Neuronal stem cell (in vitro differentiated cells): ENCODE measurements around the gene TAX1BP1.

ENCODE experiments used
- DNase-seq: peaks from one replicate; pipeline ENCODE4 v3.0.0-alpha.2; 2013; ENCODE audit warnings: low spot score
- H2AFZ ChIP-seq: one replicate; pipeline ENCODE4 v1.6.1; 2013; ENCODE audit warnings: mild to moderate bottlenecking, low read length, inconsistent platforms
- H2AK5ac ChIP-seq: 2 replicates; pipeline ENCODE4 v1.6.1; 2013; ENCODE audit warnings: low read depth, mild to moderate bottlenecking, inconsistent platforms, low read length, moderate library complexity, mixed read lengths
- H2BK120ac ChIP-seq: 2 replicates; pipeline ENCODE4 v1.6.1; 2013; ENCODE audit warnings: low read depth, mild to moderate bottlenecking, inconsistent platforms, low read length, moderate library complexity, mixed read lengths
- H2BK12ac ChIP-seq: one replicate; pipeline ENCODE4 v1.6.1; 2013; ENCODE audit warnings: low read length, inconsistent platforms
- H2BK15ac ChIP-seq: 2 replicates; pipeline ENCODE4 v1.6.1; 2013; ENCODE audit warnings: mild to moderate bottlenecking, low read length, inconsistent platforms, mixed read lengths
- H2BK5ac ChIP-seq: one replicate; pipeline ENCODE4 v1.6.1; 2013; ENCODE audit warnings: inconsistent platforms, mild to moderate bottlenecking, low read length, moderate library complexity
- H3K14ac ChIP-seq: one replicate; pipeline ENCODE4 v1.6.1; 2013; ENCODE audit warnings: low read length, inconsistent platforms
- H3K18ac ChIP-seq: 2 replicates; pipeline ENCODE4 v1.6.1; 2013; ENCODE audit warnings: low read length, inconsistent platforms
- H3K23ac ChIP-seq: 2 replicates; pipeline ENCODE4 v1.6.1; 2013; ENCODE audit warnings: low read depth, mild to moderate bottlenecking, mixed read lengths, low read length, inconsistent platforms; ENCODE audit not compliant: poor library complexity
- H3K27ac ChIP-seq: replicated peaks from 3 replicates; pipeline ENCODE4 v1.5.1; 2013; ENCODE audit warnings: low read length, inconsistent platforms
- H3K27me3 ChIP-seq, 3 experiments: 2 replicates each; pipeline ENCODE4 v1.6.1; 2013; ENCODE audit warnings: low read length in 3 of 3, mild to moderate bottlenecking in 2 of 3, inconsistent platforms in 1 of 3, low read depth in 1 of 3, mixed read lengths in 1 of 3, moderate library complexity in 1 of 3; ENCODE audit not compliant: control insufficient read depth in 3 of 3, insufficient read depth in 3 of 3
- H3K36me3 ChIP-seq, 2 donors: replicated peaks in 1 of 2; 2 replicates each; pipeline ENCODE4 v1.6.1; 2013; ENCODE audit warnings: low read length in 2 of 2; ENCODE audit not compliant: control insufficient read depth in 2 of 2, insufficient read depth in 2 of 2
- H3K4ac ChIP-seq: 2 replicates; pipeline ENCODE4 v1.6.1; 2013; ENCODE audit warnings: inconsistent platforms, mild to moderate bottlenecking, low read length, moderate library complexity
- H3K4me1 ChIP-seq, 2 donors: 1 replicate in 1 of 2; 2 replicates in 1 of 2; pipeline ENCODE4 v1.6.1; 2013; ENCODE audit warnings: low read length in 2 of 2, low read depth in 1 of 2; ENCODE audit not compliant: control insufficient read depth in 2 of 2, insufficient read depth in 1 of 2
- H3K4me2 ChIP-seq: one replicate; pipeline ENCODE4 v1.6.1; 2013; ENCODE audit warnings: mild to moderate bottlenecking, low read length, inconsistent platforms; ENCODE audit not compliant: insufficient read depth, poor library complexity, severe bottlenecking
- H3K4me3 ChIP-seq, 2 donors: 2 replicates each; pipeline ENCODE4 v1.5.1; 2013; ENCODE audit warnings: low read length in 2 of 2, mild to moderate bottlenecking in 2 of 2, inconsistent platforms in 1 of 2, moderate library complexity in 1 of 2
- H3K79me1 ChIP-seq: one replicate; pipeline ENCODE4 v1.6.1; 2013; ENCODE audit warnings: low read depth, mild to moderate bottlenecking, inconsistent platforms, low read length, moderate library complexity
- H3K9ac ChIP-seq: one replicate; pipeline ENCODE4 v1.6.1; 2013; ENCODE audit warnings: mild to moderate bottlenecking, low read depth, low read length, inconsistent platforms; ENCODE audit not compliant: poor library complexity
- H3K9me3 ChIP-seq, 2 donors: replicated peaks in 1 of 2; 2 replicates each; pipeline versions ENCODE3 to v1.6.1; 2013; ENCODE audit warnings: low read length in 2 of 2, mild to moderate bottlenecking in 2 of 2, inconsistent platforms in 1 of 2, low read depth in 1 of 2, mixed read lengths in 1 of 2, moderate library complexity in 1 of 2; ENCODE audit not compliant: control insufficient read depth in 2 of 2, insufficient read depth in 1 of 2
- H4K8ac ChIP-seq: one replicate; pipeline ENCODE4 v1.6.1; 2013; ENCODE audit warnings: low read depth, mild to moderate bottlenecking, inconsistent platforms, low read length, moderate library complexity
- H4K91ac ChIP-seq: one replicate; pipeline ENCODE4 v1.6.1; 2013; ENCODE audit warnings: low read length, low read depth, mild to moderate bottlenecking, inconsistent platforms; ENCODE audit not compliant: poor library complexity
- whole genome bisulfite sequencing, 2 donors: extraction: QIAGEN DNeasy Blood & Tissue Kit; methylation state at CpG; one replicate each; pipeline ENCODE4 v1.1.7; 2013; ENCODE audit warnings: missing lambda C conversion rate in 2 of 2, mixed read lengths in 1 of 2; ENCODE audit not compliant: insufficient read length in 2 of 2, insufficient replicate concordance in 1 of 2; ENCODE audit errors: extremely low coverage in 2 of 2; 5-methylcytosine and 5-hydroxymethylcytosine counted together

Gene TAX1BP1

GRCh38 chr7:27782849-27783248, 42.9 kb downstream of the TAX1BP1 start:
- Histone ChIP-seq H3K14ac (no peak overlapping the region), H3K9ac (no peak overlapping the region), H3K9me3 (no peaks in the 10 kb centered on the region), H3K4me3 (no peak overlapping the region), H2BK120ac (no peak overlapping the region), H4K91ac (no peak overlapping the region), H2BK12ac (no peak overlapping the region), H4K8ac (no peak overlapping the region), H3K79me1 (no peaks in the 10 kb centered on the region), H3K4me1 (no peaks in the 10 kb centered on the region), H3K27ac (no peak overlapping the region), H3K4me2 (no peak overlapping the region), H3K18ac (no peak overlapping the region), H2BK5ac (no peak overlapping the region), H3K27me3 (no peaks in the 10 kb centered on the region), H2AFZ (no peak overlapping the region), H2AK5ac (no peak overlapping the region), H3K4ac (no peak overlapping the region), H3K23ac (no peak overlapping the region), H3K36me3 (peaks cover 3 to 36% of the 10 kb centered on the region in 2 donors), H2BK15ac (no peak overlapping the region)
- DNase-seq, result no peak
- no CpG with 5 or more reads among the region's 2 CpGs for WGBS, 2 donors

- no peak overlapping the region for H3K14ac ChIP-seq
- no peak overlapping the region for H3K18ac ChIP-seq
- WGBS, 2 donors, result no CpG with 5 or more reads among the region's 6 CpGs
- no peak overlapping the region for H2BK120ac ChIP-seq
- H3K4me1 ChIP-seq, result no peaks in the 10 kb centered on the region
- DNase-seq, result peak; percentile 14
- no peak overlapping the region for H2AFZ ChIP-seq
- no peak overlapping the region for H2AK5ac ChIP-seq
- no peak overlapping the region for H2BK12ac ChIP-seq
- H3K9me3 ChIP-seq, result no peaks in the 10 kb centered on the region
- H3K9ac ChIP-seq, result no peak overlapping the region
- no peak overlapping the region for H2BK15ac ChIP-seq
- peaks cover 3 to 42% of the 10 kb centered on the region in 2 donors for H3K36me3 ChIP-seq
- no peak overlapping the region for H3K23ac ChIP-seq
- H4K91ac ChIP-seq, result no peak overlapping the region
- no peak overlapping the region for H3K4ac ChIP-seq
- no peak overlapping the region for H3K4me3 ChIP-seq
- no peak overlapping the region for H4K8ac ChIP-seq
- H2BK5ac ChIP-seq, result no peak overlapping the region
- H3K27me3 ChIP-seq, result no peaks in the 10 kb centered on the region
- H3K4me2 ChIP-seq, result no peak overlapping the region
- H3K27ac ChIP-seq, result no peak overlapping the region
- H3K79me1 ChIP-seq, result no peaks in the 10 kb centered on the region
Measured at GRCh38 chr7:27784399-27785053, 44.6 kb downstream of the TAX1BP1 start.

- Histone ChIP-seq H3K4me1 (no peaks in the 10 kb centered on the region), H3K4me2 (no peak overlapping the region), H3K9ac (no peak overlapping the region), H3K27me3 (no peaks in the 10 kb centered on the region), H4K8ac (no peak overlapping the region), H2BK120ac (no peak overlapping the region), H4K91ac (no peak overlapping the region), H3K14ac (no peak overlapping the region), H2AFZ (no peak overlapping the region), H3K9me3 (no peaks in the 10 kb centered on the region), H3K79me1 (no peaks in the 10 kb centered on the region), H3K4ac (no peak overlapping the region), H2BK12ac (no peak overlapping the region), H3K23ac (no peak overlapping the region), H3K4me3 (no peak overlapping the region), H2AK5ac (no peak overlapping the region), H3K18ac (no peak overlapping the region), H3K27ac (no peak overlapping the region), H3K36me3 (peaks cover 5 to 59% of the 10 kb centered on the region in 2 donors), H2BK15ac (no peak overlapping the region), H2BK5ac (no peak overlapping the region)
- no peak for DNase-seq
Measured at GRCh38 chr7:27788437-27788836, 48.5 kb downstream of the TAX1BP1 start.

GRCh38 chr7:27793780-27794179, 53.8 kb downstream of the TAX1BP1 start:
- no peak overlapping the region for H2AK5ac ChIP-seq
- DNase-seq, result no peak
- no peaks in the 10 kb centered on the region for H3K27me3 ChIP-seq
- no peak overlapping the region for H3K27ac ChIP-seq
- no peak overlapping the region for H2BK120ac ChIP-seq
- peaks cover 2 to 66% of the 10 kb centered on the region in 2 donors for H3K36me3 ChIP-seq
- H3K4me2 ChIP-seq, result no peak overlapping the region
- no peak overlapping the region for H4K8ac ChIP-seq
- no peak overlapping the region for H3K4me3 ChIP-seq
- no peaks in the 10 kb centered on the region for H3K79me1 ChIP-seq
- no peak overlapping the region for H2BK12ac ChIP-seq
- H3K9ac ChIP-seq, result no peak overlapping the region
- H3K18ac ChIP-seq, result no peak overlapping the region
- no peak overlapping the region for H2BK15ac ChIP-seq
- H3K23ac ChIP-seq, result no peak overlapping the region
- no peaks in the 10 kb centered on the region for H3K4me1 ChIP-seq
- no peak overlapping the region for H2BK5ac ChIP-seq
- H2AFZ ChIP-seq, result no peak overlapping the region
- H3K4ac ChIP-seq, result no peak overlapping the region
- H4K91ac ChIP-seq, result no peak overlapping the region
- H3K14ac ChIP-seq, result no peak overlapping the region
- no CpG with 5 or more reads among the region's 1 CpG for WGBS, 2 donors
- H3K9me3 ChIP-seq, result no peaks in the 10 kb centered on the region
